Karpas-422 (cell line): Measurements from ENCODE around the gene FMN1. TPM values are rescaled to one million over a fixed set of nuclear protein-coding genes. Genes with fewer than 3 reads are reported as not detected.

Experiments used
- DNase-seq: peaks from one replicate; pipeline ENCODE4 v3.0.0-alpha.2; 2015
- H2AFZ ChIP-seq: fragments of 200-600 bp; sonication (generic); 2 replicates; pipeline ENCODE4 v1.6.1; 2014; ENCODE audit warnings: antibody characterized with exemption, low read length, mixed read lengths
- H3K27ac ChIP-seq: fragments of 200-600 bp; sonication (generic); 2 replicates; pipeline ENCODE4 v1.5.1; 2014; ENCODE audit warnings: mild to moderate bottlenecking, low read length, moderate library complexity
- H3K27me3 ChIP-seq: fragments of 200-600 bp; sonication (generic); 2 replicates; pipeline ENCODE4 v1.6.1; 2014; ENCODE audit warnings: low read length, mixed read lengths
- H3K36me3 ChIP-seq: fragments of 200-600 bp; sonication (generic); 2 replicates; pipeline ENCODE4 v1.6.1; 2014; ENCODE audit warnings: low read length, mixed read lengths; ENCODE audit not compliant: insufficient read depth
- H3K4me1 ChIP-seq: fragments of 200-600 bp; sonication (generic); 2 replicates; pipeline ENCODE4 v1.6.1; 2014; ENCODE audit warnings: mild to moderate bottlenecking, low read length, mixed read lengths
- H3K4me2 ChIP-seq: fragments of 200-600 bp; sonication (generic); 2 replicates; pipeline ENCODE4 v1.6.1; 2014; ENCODE audit warnings: low read length, low read depth, mild to moderate bottlenecking; ENCODE audit not compliant: poor library complexity, severe bottlenecking
- H3K4me3 ChIP-seq: fragments of 200-600 bp; sonication (generic); 2 replicates; pipeline ENCODE4 v1.5.1; 2014; ENCODE audit warnings: mild to moderate bottlenecking, antibody characterized with exemption, low read length, mixed read lengths
- H3K79me2 ChIP-seq: fragments of 200-600 bp; sonication (generic); 2 replicates; pipeline ENCODE4 v1.6.1; 2014; ENCODE audit warnings: mild to moderate bottlenecking, low read length, mixed read lengths
- H3K9ac ChIP-seq: fragments of 200-600 bp; sonication (generic); 2 replicates; pipeline ENCODE4 v1.6.0; 2014; ENCODE audit warnings: low read length
- H3K9me2 ChIP-seq: fragments of 200-600 bp; sonication (generic), shearing (Covaris generic); replicated peaks from 2 replicates; pipeline ENCODE4 v1.6.0; 2014; ENCODE audit warnings: mild to moderate bottlenecking, low read length, moderate library complexity; ENCODE audit not compliant: insufficient read depth
- H3K9me3 ChIP-seq: fragments of 300-700, 200-600 bp; sonication (generic); 2 replicates; pipeline ENCODE4 v1.6.1; 2014; ENCODE audit warnings: low read length, mixed read lengths
- H4K20me1 ChIP-seq: fragments of 200-600 bp; sonication (generic); 2 replicates; pipeline ENCODE4 v1.6.1; 2014; ENCODE audit warnings: mild to moderate bottlenecking, antibody characterized with exemption, low read length, low read depth; ENCODE audit not compliant: insufficient read depth
- total RNA-seq: library from RNA; depleted of rRNA; stranded (reverse); fragments of >200 nt; shearing (Covaris generic); gene quantifications from 2 replicates; pipeline ENCODE4 v1.2.3, GENCODE V29; 2014; ENCODE audit warnings: low replicate concordance

The FMN1 gene
- total RNA-seq, 1 experiment from 2014 or later = 1.1 TPM

- Histone ChIP-seq H3K27ac (no peak overlapping the region), H3K9me3 (no peaks in the 10 kb centered on the region), H2AFZ (no peak overlapping the region), H3K4me3 (no peak overlapping the region), H3K9ac (no peak overlapping the region), H3K36me3 (no peaks in the 10 kb centered on the region), H3K79me2 (no peaks in the 10 kb centered on the region), H3K4me1 (no peaks in the 10 kb centered on the region), H4K20me1 (no peaks in the 10 kb centered on the region), H3K9me2 (no peaks in the 10 kb centered on the region), H3K27me3 (no peaks in the 10 kb centered on the region), H3K4me2 (no peak overlapping the region)
- no peak for DNase-seq
These were observed 167.9 kb downstream of the FMN1 start for GRCh38 chr15:33026614-33027013.

GRCh38 chr15:33022629-33023028, 171.9 kb downstream of the FMN1 start:
- Histone ChIP-seq H3K9me2 (no peaks in the 10 kb centered on the region), H4K20me1 (no peaks in the 10 kb centered on the region), H2AFZ (no peak overlapping the region), H3K4me3 (no peak overlapping the region), H3K4me2 (no peak overlapping the region), H3K9me3 (no peaks in the 10 kb centered on the region), H3K27ac (no peak overlapping the region), H3K79me2 (no peaks in the 10 kb centered on the region), H3K9ac (no peak overlapping the region), H3K4me1 (no peaks in the 10 kb centered on the region), H3K27me3 (no peaks in the 10 kb centered on the region), H3K36me3 (no peaks in the 10 kb centered on the region)
- DNase-seq = no peak

- Histone ChIP-seq H3K27ac (no peak overlapping the region), H3K9me2 (no peaks in the 10 kb centered on the region), H2AFZ (no peak overlapping the region), H4K20me1 (no peaks in the 10 kb centered on the region), H3K36me3 (no peaks in the 10 kb centered on the region), H3K27me3 (no peaks in the 10 kb centered on the region), H3K4me2 (no peak overlapping the region), H3K4me3 (no peak overlapping the region), H3K9me3 (no peaks in the 10 kb centered on the region), H3K79me2 (no peaks in the 10 kb centered on the region), H3K4me1 (no peaks in the 10 kb centered on the region), H3K9ac (no peak overlapping the region)
- peak; percentile 71 for DNase-seq
These were observed 172.6 kb downstream of the FMN1 start for GRCh38 chr15:33021806-33022389.

GRCh38 chr15:33019354-33019981, 175.0 kb downstream of the FMN1 start:
- no peak overlapping the region for H3K4me2 ChIP-seq
- no peak for DNase-seq
- H2AFZ ChIP-seq = no peak overlapping the region
- no peak overlapping the region for H3K4me3 ChIP-seq
- no peaks in the 10 kb centered on the region for H3K9me2 ChIP-seq
- no peaks in the 10 kb centered on the region for H3K9me3 ChIP-seq
- no peaks in the 10 kb centered on the region for H3K36me3 ChIP-seq
- H3K9ac ChIP-seq = no peak overlapping the region
- H3K4me1 ChIP-seq = no peaks in the 10 kb centered on the region
- H4K20me1 ChIP-seq = no peaks in the 10 kb centered on the region
- no peaks in the 10 kb centered on the region for H3K79me2 ChIP-seq
- H3K27me3 ChIP-seq = no peaks in the 10 kb centered on the region
- H3K27ac ChIP-seq = no peak overlapping the region

GRCh38 chr15:33016405-33017024, 178.0 kb downstream of the FMN1 start:
- H3K4me2 ChIP-seq = no peak overlapping the region
- no peaks in the 10 kb centered on the region for H3K36me3 ChIP-seq
- H3K4me3 ChIP-seq = no peak overlapping the region
- H3K79me2 ChIP-seq = no peaks in the 10 kb centered on the region
- H2AFZ ChIP-seq = no peak overlapping the region
- no peaks in the 10 kb centered on the region for H3K27me3 ChIP-seq
- no peaks in the 10 kb centered on the region for H4K20me1 ChIP-seq
- no peaks in the 10 kb centered on the region for H3K4me1 ChIP-seq
- no peak overlapping the region for H3K9ac ChIP-seq
- H3K9me2 ChIP-seq = no peaks in the 10 kb centered on the region
- no peak overlapping the region for H3K27ac ChIP-seq
- no peak for DNase-seq
- H3K9me3 ChIP-seq = no peaks in the 10 kb centered on the region

GRCh38 chr15:33014586-33014985, 179.9 kb downstream of the FMN1 start:
- Histone ChIP-seq H3K4me2 (no peak overlapping the region), H3K79me2 (no peaks in the 10 kb centered on the region), H3K4me3 (no peak overlapping the region), H4K20me1 (no peaks in the 10 kb centered on the region), H3K9me3 (no peaks in the 10 kb centered on the region), H3K9me2 (no peaks in the 10 kb centered on the region), H3K4me1 (no peaks in the 10 kb centered on the region), H2AFZ (no peak overlapping the region), H3K36me3 (no peaks in the 10 kb centered on the region), H3K9ac (no peak overlapping the region), H3K27ac (no peak overlapping the region), H3K27me3 (no peaks in the 10 kb centered on the region)
- no peak for DNase-seq

GRCh38 chr15:33013827-33014445, 180.6 kb downstream of the FMN1 start:
- no peak overlapping the region for H3K4me2 ChIP-seq
- H3K9ac ChIP-seq = no peak overlapping the region
- H3K4me3 ChIP-seq = no peak overlapping the region

GRCh38 chr15:33011976-33012375, 182.5 kb downstream of the FMN1 start:
- no peak for DNase-seq
- no peaks in the 10 kb centered on the region for H3K36me3 ChIP-seq
- H4K20me1 ChIP-seq = no peaks in the 10 kb centered on the region
- no peaks in the 10 kb centered on the region for H3K9me3 ChIP-seq
- H3K4me3 ChIP-seq = no peak overlapping the region
- H3K27ac ChIP-seq = no peak overlapping the region
- no peaks in the 10 kb centered on the region for H3K4me1 ChIP-seq
- H3K27me3 ChIP-seq = no peaks in the 10 kb centered on the region
- no peak overlapping the region for H2AFZ ChIP-seq
- no peak overlapping the region for H3K4me2 ChIP-seq
- H3K79me2 ChIP-seq = no peaks in the 10 kb centered on the region
- H3K9ac ChIP-seq = no peak overlapping the region
- no peaks in the 10 kb centered on the region for H3K9me2 ChIP-seq

More at GRCh38 chr15:33013827-33014445, 180.6 kb downstream of the FMN1 start:
- no peak overlapping the region for H3K27ac ChIP-seq
- H3K9me3 ChIP-seq = no peaks in the 10 kb centered on the region
- no peaks in the 10 kb centered on the region for H3K79me2 ChIP-seq
- H4K20me1 ChIP-seq = no peaks in the 10 kb centered on the region
- no peaks in the 10 kb centered on the region for H3K36me3 ChIP-seq
- H3K9me2 ChIP-seq = no peaks in the 10 kb centered on the region
- DNase-seq = no peak
- H3K4me1 ChIP-seq = no peaks in the 10 kb centered on the region
- no peaks in the 10 kb centered on the region for H3K27me3 ChIP-seq
- H2AFZ ChIP-seq = no peak overlapping the region
